Stimulated activated memory B cell treated with anti-CD40 and anti-IgM and Interleukin-4, amounts not matched to agents 10 μg/mL and 1 μg/mL and 100 μg/mL, for 72 hours (primary cell): ENCODE results near the gene DNASE1.
A peak's percentile ranks its signal among the peaks of the same experiment; 100 is the strongest.

Experiments used
- ATAC-seq: fragments of 150-1000 bp; cut with Tn5 transposase; 2 replicates; pipeline ENCODE4 v1.10.0; 2021
- H3K27ac Mint-ChIP-seq: one replicate; pipeline ENCODE4 v1.8.0; 2022; ENCODE audit warnings: mild to moderate bottlenecking, mixed read lengths
- H3K27me3 Mint-ChIP-seq: one replicate; pipeline ENCODE4 v1.8.0; 2022; ENCODE audit warnings: mixed read lengths
- H3K36me3 Mint-ChIP-seq: one replicate; pipeline ENCODE4 v1.8.0; 2022; ENCODE audit warnings: mixed read lengths
- H3K4me1 Mint-ChIP-seq: one replicate; pipeline ENCODE4 v1.8.0; 2022; ENCODE audit warnings: mixed read lengths
- H3K4me3 Mint-ChIP-seq: one replicate; pipeline ENCODE4 v1.8.0; 2022; ENCODE audit warnings: mild to moderate bottlenecking, moderate library complexity, mixed read lengths
- H3K9me3 Mint-ChIP-seq: one replicate; pipeline ENCODE4 v1.8.0; 2022; ENCODE audit warnings: mixed read lengths

DNASE1 gene

DNA sequence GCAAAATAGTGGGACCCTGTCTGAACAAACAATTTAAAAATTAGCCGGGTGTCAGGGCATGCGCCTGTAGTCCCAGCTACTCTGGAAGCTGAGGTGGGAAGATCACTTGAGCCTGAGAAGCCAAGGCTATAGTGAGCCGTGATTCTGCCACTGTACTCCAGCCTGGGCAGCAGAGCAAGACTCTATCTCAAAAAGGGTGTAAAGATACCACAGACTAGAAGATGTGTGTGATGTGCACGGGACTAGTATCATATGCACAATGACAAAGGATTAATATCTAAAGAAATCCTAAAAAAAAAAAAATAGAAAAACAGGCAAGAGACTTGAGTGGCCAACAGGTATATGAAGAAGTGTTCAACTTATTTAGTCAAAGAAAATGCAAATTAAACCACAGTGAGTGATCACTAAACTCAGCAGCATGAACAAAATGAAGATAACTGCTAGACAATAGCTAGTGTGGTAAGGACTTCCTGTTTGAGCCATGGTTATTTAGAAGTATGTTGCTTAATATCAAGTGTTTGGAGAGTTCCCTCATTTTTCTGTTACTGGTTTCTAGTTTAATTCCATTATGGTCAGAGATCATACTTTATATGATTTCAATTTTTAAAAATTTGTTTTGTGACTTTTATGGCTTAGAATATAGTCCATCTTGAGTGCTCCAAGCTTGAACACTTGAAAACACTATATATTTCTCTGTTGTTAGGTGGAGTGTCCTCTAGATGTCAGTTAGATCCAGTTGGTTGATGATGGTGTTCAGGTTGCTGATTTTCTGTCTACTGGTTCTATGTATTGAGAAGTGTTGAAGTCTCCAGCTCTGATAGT lies 28.4 kb upstream of the DNASE1 start:
- H3K4me1 Mint-ChIP-seq, result peaks cover 47% of the 10 kb centered on the region

DNA sequence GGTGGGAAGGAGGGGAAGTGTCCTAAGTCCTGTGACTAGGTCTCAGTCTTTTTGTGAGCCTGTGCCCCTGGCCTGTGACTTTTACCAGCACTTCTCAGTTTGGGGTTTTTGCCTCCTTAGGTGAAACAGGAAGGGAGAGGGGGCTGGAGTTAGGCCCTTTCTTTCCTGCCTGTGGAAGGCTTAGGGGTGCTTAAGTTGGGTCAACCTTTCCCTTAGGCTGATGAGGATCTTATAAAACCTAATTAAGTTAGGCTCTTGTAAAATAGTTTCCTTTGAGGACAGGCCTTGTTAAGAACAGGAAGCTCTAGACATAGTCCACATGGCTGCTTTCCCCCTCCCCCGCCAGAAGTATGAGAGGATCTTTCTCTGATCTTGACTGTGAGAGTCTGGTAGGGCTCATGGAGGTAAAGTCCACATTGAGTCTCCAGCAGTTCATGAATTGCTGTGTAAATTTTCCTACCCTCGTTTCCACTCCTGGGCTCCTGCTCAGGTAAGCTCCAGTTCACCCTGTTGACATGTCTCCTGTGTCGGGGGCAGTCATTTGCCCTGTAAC lies 17.0 kb upstream of the DNASE1 start:
- Mint-ChIP-seq H3K27me3 (no peaks in the 10 kb centered on the region), H3K4me3 (no peak overlapping the region), H3K36me3 (peaks cover 9% of the 10 kb centered on the region), H3K4me1 (peaks cover 42% of the 10 kb centered on the region), H3K27ac (peak overlapping the region; percentile 78), H3K9me3 (no peaks in the 10 kb centered on the region)
- ATAC-seq, result peak; percentile 57

More for the DNA sequence above, 28.4 kb upstream of the DNASE1 start:
- Mint-ChIP-seq H3K36me3 (peaks cover 3% of the 10 kb centered on the region), H3K27ac (peak overlapping the region; percentile 67), H3K27me3 (no peaks in the 10 kb centered on the region), H3K9me3 (no peaks in the 10 kb centered on the region), H3K4me3 (no peak overlapping the region)
- ATAC-seq, result peak; percentile 84

- Mint-ChIP-seq H3K4me3 (no peak overlapping the region), H3K4me1 (peaks cover 42% of the 10 kb centered on the region), H3K27ac (no peak overlapping the region), H3K27me3 (no peaks in the 10 kb centered on the region), H3K9me3 (no peaks in the 10 kb centered on the region), H3K36me3 (peaks cover 12% of the 10 kb centered on the region)
- ATAC-seq, result no peak
Observed at GRCh38 chr16:3638916-3639644, 15.4 kb upstream of the DNASE1 start.

GRCh38 chr16:3640207-3640606 lies 14.3 kb upstream of the DNASE1 start:
- no peak overlapping the region for H3K4me3 Mint-ChIP-seq
- H3K27ac Mint-ChIP-seq, result peak overlapping the region; percentile 35
- H3K4me1 Mint-ChIP-seq, result peaks cover 42% of the 10 kb centered on the region
- H3K9me3 Mint-ChIP-seq, result no peaks in the 10 kb centered on the region
- peaks cover 12% of the 10 kb centered on the region for H3K36me3 Mint-ChIP-seq
- H3K27me3 Mint-ChIP-seq, result no peaks in the 10 kb centered on the region
- no peak for ATAC-seq

GRCh38 chr16:3640632-3641501 lies 13.6 kb upstream of the DNASE1 start:
- no peaks in the 10 kb centered on the region for H3K9me3 Mint-ChIP-seq
- no peak for ATAC-seq
- peak overlapping the region; percentile 35 for H3K27ac Mint-ChIP-seq
- no peaks in the 10 kb centered on the region for H3K27me3 Mint-ChIP-seq
- H3K36me3 Mint-ChIP-seq, result peaks cover 12% of the 10 kb centered on the region
- peaks cover 40% of the 10 kb centered on the region for H3K4me1 Mint-ChIP-seq
- H3K4me3 Mint-ChIP-seq, result no peak overlapping the region

DNA sequence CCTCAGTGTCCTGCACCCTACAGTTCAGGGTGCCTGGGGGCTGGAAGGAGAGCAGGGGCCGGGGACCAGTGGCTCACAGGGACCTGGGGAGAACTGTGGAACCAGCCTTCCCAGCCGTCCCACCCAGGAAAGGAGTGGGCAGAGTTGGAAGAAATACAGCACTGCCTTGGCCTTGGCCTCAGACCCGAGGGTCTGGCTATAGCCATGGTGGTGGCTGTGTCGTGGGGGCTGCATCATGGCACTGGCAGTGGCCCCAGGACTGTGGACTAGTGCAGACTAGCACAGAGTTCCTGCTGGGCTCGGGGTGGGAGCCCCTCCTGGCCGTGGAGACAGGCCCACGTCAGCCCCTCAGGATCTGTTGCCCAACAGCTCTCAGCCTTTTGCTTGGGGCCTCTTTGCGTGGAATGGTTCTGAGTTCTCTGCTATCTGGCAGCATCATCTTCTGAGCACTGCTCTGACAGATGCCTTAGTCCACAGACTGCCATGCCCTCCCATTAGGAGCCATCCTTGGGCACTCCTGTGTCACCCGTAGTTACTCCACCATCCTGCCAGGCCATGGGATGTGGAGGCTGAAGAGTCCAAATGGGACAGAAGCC lies 12.6 kb upstream of the DNASE1 start:
- no peak for ATAC-seq
- Mint-ChIP-seq H3K4me1 (peaks cover 34% of the 10 kb centered on the region), H3K27ac (no peak overlapping the region), H3K4me3 (no peak overlapping the region), H3K9me3 (no peaks in the 10 kb centered on the region), H3K36me3 (peaks cover 12% of the 10 kb centered on the region), H3K27me3 (no peaks in the 10 kb centered on the region)

DNA sequence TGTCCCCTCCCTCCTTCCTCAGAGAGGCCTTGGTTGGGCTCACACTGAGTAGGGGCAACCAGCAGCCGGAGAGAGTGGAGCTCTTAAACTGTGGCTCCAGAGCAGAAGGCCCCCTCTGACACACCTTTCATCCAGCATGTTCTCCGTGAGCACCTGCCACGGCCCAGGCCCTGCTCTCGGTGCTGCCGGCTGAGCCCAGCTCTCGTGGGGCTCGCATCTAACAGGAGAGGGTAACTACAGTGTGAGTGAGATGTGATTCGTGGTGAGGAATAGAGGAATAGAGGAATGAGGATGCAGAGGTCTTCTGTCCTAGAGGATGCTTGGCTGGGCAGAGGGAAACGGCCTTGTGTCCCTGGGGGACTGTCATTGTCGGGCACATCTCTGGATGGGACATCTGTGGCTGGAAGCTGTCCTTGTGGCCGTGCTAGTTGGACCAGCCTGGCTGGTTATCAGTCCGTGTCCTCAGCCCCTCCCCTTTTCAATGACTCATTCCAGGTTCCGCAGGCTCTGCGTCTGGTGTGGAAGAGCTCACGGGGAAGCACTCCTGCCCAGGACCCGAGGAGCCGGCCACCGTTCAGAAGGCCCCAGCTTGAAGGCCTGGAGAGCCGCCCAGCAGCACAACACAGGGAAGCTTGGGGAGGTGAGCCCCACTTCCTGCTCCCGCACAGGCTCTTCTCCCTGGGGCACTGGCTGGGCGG lies 11.9 kb upstream of the DNASE1 start:
- Mint-ChIP-seq H3K27ac (no peak overlapping the region), H3K4me1 (peaks cover 27% of the 10 kb centered on the region), H3K9me3 (no peaks in the 10 kb centered on the region), H3K4me3 (no peak overlapping the region), H3K36me3 (peaks cover 12% of the 10 kb centered on the region), H3K27me3 (no peaks in the 10 kb centered on the region)
- no peak for ATAC-seq

- Mint-ChIP-seq H3K9me3 (no peaks in the 10 kb centered on the region), H3K27me3 (no peaks in the 10 kb centered on the region), H3K36me3 (peaks cover 12% of the 10 kb centered on the region), H3K27ac (no peak overlapping the region), H3K4me3 (no peak overlapping the region), H3K4me1 (peaks cover 20% of the 10 kb centered on the region)
- ATAC-seq, result no peak
Observed at GRCh38 chr16:3643095-3643730, 11.3 kb upstream of the DNASE1 start.

DNA sequence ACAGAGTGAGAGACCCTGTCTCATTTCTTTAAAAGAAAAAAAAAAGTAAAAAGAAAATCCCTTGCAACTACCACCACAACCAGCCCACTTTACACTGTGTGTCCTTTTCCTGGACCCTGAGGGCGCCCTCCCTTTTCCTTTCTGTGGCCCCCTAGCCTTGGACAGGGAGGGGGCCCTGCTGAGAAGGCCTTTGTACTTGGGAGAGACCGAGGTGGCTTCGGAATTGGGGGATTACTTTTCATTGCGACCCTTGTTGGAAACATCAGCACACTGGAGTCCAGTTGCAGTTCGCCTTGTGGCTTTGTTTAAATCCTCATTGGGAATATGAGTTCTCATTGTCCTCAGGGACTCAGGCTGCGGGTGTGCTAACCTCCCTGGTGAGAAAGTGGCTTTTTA lies 9.4 kb upstream of the DNASE1 start:
- Mint-ChIP-seq H3K27ac (no peak overlapping the region), H3K4me1 (peaks cover 12% of the 10 kb centered on the region), H3K27me3 (no peaks in the 10 kb centered on the region), H3K36me3 (peaks cover 11% of the 10 kb centered on the region), H3K4me3 (no peak overlapping the region), H3K9me3 (no peaks in the 10 kb centered on the region)
- ATAC-seq, result no peak

DNA sequence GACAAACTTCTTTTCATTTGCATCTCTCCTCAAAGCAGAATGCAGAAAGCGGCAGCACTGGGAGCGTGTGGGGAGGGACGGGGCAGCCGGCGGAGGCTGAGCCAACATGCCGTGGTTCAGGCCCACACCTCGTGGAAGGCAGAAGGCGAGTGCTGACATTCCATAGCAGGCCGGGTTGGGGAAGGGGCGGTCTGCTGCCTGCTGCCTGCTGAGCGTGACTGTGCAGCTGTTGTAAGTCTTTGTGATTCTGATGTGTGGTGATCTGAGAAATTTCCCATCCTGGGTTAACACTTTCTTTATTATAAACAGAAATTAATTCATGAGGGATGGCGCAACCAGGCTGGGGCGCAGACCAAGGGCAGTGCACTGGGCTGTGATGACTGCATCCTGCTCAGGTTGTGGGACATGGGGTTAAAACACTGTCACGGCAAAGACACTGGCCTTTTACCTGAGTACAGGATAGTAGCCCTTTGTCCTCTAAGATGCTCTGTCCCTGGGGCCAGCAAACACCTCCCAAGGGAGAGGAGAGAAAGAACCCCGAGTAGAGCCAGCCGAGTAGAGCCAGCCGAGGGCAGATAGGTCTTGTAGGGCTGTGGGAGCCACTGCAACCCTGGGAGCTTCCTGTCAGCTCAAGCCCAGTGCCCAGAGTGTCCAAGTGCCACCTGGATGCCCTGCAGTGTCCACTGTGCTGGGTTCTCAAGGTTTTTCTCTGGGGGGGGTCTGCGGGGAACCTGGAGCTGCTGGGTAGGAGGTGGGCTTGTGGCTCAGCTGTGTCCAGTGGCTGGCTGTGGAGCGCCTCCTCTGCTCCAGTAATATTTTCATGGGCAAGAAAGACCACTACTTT lies 8.8 kb upstream of the DNASE1 start:
- H3K4me3 Mint-ChIP-seq, result no peak overlapping the region
- peaks cover 6% of the 10 kb centered on the region for H3K4me1 Mint-ChIP-seq
- H3K9me3 Mint-ChIP-seq, result no peaks in the 10 kb centered on the region
- H3K27ac Mint-ChIP-seq, result no peak overlapping the region
- H3K27me3 Mint-ChIP-seq, result no peaks in the 10 kb centered on the region
- no peak for ATAC-seq
- H3K36me3 Mint-ChIP-seq, result peaks cover 7% of the 10 kb centered on the region

DNA sequence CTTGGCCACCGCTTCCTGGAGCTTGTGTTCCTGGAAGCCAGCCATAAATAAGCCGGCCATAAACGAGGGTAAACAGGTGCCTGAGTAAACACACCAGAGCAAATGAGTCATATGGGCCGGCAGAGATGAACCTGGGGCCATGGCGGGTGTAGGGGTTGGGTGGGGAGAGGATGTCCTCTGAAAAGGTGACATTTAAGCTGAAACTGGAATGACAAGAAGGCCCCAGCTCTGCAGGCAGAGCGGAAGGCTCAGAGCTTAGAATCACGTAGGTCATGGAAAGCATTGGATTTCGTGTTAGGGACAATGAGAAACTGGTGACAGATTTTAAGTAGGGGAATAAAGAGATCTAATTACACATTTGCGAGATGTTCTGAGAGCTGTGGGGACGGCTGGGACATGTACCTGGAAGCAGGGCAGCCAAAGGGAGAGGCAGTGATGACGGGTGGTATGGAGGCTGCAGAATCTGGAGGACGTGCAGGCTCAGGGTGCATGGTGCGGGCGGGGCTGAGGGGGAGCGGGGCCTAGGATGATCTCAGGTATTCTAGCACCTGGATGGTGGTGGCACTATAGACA lies 8.1 kb upstream of the DNASE1 start:
- Mint-ChIP-seq H3K9me3 (no peaks in the 10 kb centered on the region), H3K4me3 (no peak overlapping the region), H3K27ac (no peak overlapping the region), H3K36me3 (peaks cover 13% of the 10 kb centered on the region), H3K4me1 (peaks cover 2% of the 10 kb centered on the region), H3K27me3 (no peaks in the 10 kb centered on the region)
- ATAC-seq, result no peak

DNA sequence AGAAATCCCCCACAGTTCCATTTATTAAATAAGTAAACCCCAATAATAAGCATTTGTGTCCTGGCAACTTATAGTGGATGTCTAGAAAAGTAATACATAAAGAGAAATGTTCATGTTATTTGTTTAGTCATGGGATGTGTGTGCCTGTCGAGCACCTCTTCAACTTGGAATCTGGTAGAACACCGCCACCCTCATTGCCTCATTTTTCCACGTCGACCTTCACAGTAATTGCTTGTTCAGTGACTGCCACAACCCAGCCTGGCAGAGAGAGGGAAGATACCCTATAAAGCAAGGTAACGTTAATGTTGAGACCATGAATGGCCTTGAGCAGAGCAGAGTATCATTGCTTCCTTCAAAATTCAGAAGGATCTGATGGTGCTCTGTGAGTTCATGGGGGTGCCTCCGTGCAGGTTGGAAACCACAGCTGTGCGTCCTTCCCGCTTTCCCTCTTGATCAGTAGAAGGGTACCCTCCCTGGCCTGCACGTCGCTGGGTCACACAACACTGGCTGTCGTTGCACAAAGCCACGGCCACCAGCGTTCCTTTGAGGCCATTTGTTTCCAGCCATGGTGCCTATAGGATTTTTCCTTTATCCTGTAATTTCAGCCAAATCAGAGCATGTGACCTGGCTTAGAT lies 3.7 kb upstream of the DNASE1 start:
- Mint-ChIP-seq H3K4me3 (no peak overlapping the region), H3K4me1 (peaks cover 7% of the 10 kb centered on the region), H3K27ac (peak overlapping the region; percentile 22), H3K36me3 (peaks cover 31% of the 10 kb centered on the region), H3K27me3 (no peaks in the 10 kb centered on the region), H3K9me3 (no peaks in the 10 kb centered on the region)
- no peak for ATAC-seq
